ENCODE measurements around the gene DNAH5.

- no peak for TF ChIP-seq POLR2AphosphoS5 (IDR thresholded peaks at IDR 0.05; ENCODE audit: low read depth, low read length)
- no peak for TF ChIP-seq POLR2A (IDR thresholded peaks at IDR 0.05; ENCODE audit: low read depth, low read length)
- no peak for TF ChIP-seq TAF1 (IDR thresholded peaks at IDR 0.05; ENCODE audit: borderline replicate concordance, low read depth, low read length)
These were observed 27.5 kb upstream of the DNAH5 start for GRCh38 chr5:13972029-13972428.
